WERI-Rb-1 (cell line): Measurements from ENCODE around the gene HOXC13.

Experiments used
- DNase-seq: peaks from one replicate; pipeline ENCODE4 v3.0.0-alpha.2; 2020
- H3K27ac ChIP-seq: fragments of 250-450 bp; sonication (Bioruptor Pico); 2 replicates; pipeline ENCODE4 v1.5.1; 2020; ENCODE audit warnings: mild to moderate bottlenecking, moderate library complexity
- H3K27me3 ChIP-seq: fragments of 250-450 bp; sonication (Bioruptor Pico); 2 replicates; pipeline ENCODE4 v1.5.1; 2021; ENCODE audit warnings: mild to moderate bottlenecking, low read depth, moderate library complexity; ENCODE audit not compliant: insufficient read depth, severe bottlenecking
- H3K36me3 ChIP-seq: fragments of 250-450 bp; sonication (Bioruptor Pico); 2 replicates; pipeline ENCODE4 v1.5.1; 2020; ENCODE audit warnings: mild to moderate bottlenecking, moderate library complexity
- H3K4me3 ChIP-seq: 2 replicates; pipeline ENCODE4 v1.5.1; 2011; ENCODE audit warnings: low read depth, mild to moderate bottlenecking, control low read depth, low read length
- H3K9me3 ChIP-seq: fragments of 250-450 bp; sonication (Bioruptor Pico); 2 replicates; pipeline ENCODE4 v1.5.1; 2021; ENCODE audit warnings: mild to moderate bottlenecking, moderate library complexity; ENCODE audit not compliant: severe bottlenecking
- CTCF ChIP-seq: IDR thresholded peaks from 2 replicates; pipeline ENCODE4 v1.5.1; 2011; ENCODE audit warnings: low read depth, mild to moderate bottlenecking, control low read depth, inconsistent platforms, low read length

The HOXC13 gene

DNA sequence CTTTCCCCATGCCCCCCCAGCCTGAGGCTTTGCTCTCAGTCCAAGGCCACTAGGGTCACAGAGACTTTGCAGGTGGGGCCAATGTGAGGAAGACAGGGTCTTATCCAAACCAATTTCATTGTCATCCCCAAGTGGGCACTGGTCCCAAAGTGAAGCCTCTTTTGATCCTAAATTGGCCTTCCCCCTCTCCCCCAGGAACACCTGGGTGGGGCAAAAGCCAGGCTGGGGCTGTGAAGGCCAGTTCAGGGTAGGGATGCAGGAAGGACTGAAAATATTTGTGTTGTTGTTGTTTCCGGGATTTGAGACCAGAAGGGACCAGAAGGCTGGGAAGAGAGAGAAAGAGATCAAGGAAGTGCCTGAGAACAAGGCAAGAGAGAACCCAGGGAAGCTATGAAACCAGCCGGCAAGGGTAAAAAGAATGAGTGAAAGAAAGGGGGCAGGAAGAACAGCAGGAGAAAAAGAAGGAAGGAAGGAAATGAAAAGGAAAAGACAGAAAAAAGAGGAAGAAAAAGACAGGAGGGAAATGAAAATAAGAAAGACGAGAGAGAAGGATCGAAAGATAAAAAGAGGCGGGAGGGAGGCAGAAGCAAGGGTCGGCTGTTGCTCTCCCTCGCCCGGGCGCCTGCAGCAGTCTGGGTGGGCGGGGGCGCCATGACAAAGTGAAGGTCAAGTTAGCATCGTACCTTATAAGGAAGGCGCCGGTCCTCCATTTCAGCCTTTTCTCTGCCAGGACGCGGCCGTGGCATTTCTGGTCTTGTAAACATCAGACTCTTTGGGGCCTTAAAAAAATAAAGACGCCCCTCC lies 26.9 kb downstream of the HOXC13 start:
- H3K9me3 ChIP-seq = no peaks in the 10 kb centered on the region
- no peak for TF ChIP-seq CTCF
- no peak overlapping the region for H3K4me3 ChIP-seq
- no peak overlapping the region for H3K27ac ChIP-seq
- no peak for DNase-seq
- no peaks in the 10 kb centered on the region for H3K27me3 ChIP-seq
- H3K36me3 ChIP-seq = no peaks in the 10 kb centered on the region

DNA sequence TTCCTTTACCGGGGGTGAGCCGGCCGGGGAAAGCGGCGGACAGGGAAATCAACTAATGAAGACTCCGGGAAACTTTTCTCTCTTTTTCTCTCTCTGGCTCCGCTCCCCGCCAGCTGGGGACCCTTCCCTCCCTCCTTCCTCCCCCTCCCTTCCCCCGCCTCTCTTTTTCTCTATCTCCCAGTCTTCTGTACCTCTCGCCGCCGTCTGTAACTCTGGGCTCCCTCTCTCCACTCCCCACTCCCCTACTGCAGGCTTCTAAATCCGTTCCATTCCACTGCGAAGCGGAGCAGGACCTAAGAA lies 27.4 kb downstream of the HOXC13 start:
- no peak for DNase-seq
- no peak for TF ChIP-seq CTCF
- no peak overlapping the region for H3K27ac ChIP-seq
- H3K27me3 ChIP-seq = no peaks in the 10 kb centered on the region
- no peak overlapping the region for H3K4me3 ChIP-seq
- no peaks in the 10 kb centered on the region for H3K9me3 ChIP-seq
- no peaks in the 10 kb centered on the region for H3K36me3 ChIP-seq

- no peaks in the 10 kb centered on the region for H3K36me3 ChIP-seq
- no peaks in the 10 kb centered on the region for H3K27me3 ChIP-seq
- H3K27ac ChIP-seq = no peak overlapping the region
- no peak for DNase-seq
- H3K9me3 ChIP-seq = no peaks in the 10 kb centered on the region
- no peak for TF ChIP-seq CTCF
- H3K4me3 ChIP-seq = no peak overlapping the region
Observed at GRCh38 chr12:53966385-53967133, 27.9 kb downstream of the HOXC13 start.

DNA sequence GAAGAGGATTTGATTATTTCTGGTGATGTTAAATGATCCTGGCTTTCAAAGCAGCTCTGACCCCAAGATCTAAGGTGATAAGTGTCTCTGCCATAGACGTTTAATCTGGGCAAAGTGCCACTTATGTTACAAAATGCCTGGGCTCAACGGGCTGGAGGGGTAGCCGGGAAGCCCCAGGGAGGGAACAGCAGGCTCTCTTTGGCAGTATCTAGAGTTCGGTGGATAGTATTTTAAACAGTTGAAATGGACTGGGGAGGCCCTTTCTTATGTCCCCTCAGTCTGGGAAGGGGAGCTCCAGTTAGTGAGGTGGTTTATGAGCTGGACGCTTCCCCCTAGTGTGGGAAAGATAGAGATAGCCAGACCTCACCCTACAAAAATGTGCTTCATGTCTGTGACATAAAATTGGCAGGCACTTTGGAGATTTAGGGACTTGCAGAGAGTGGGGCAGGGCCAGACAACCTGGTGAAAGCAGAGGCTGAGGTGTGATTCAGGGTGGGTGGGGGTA lies 28.8 kb downstream of the HOXC13 start:
- Histone ChIP-seq H3K27ac (no peak overlapping the region), H3K4me3 (no peak overlapping the region), H3K9me3 (no peaks in the 10 kb centered on the region), H3K36me3 (no peaks in the 10 kb centered on the region), H3K27me3 (no peaks in the 10 kb centered on the region)
- DNase-seq = no peak
- no peak for TF ChIP-seq CTCF

DNA sequence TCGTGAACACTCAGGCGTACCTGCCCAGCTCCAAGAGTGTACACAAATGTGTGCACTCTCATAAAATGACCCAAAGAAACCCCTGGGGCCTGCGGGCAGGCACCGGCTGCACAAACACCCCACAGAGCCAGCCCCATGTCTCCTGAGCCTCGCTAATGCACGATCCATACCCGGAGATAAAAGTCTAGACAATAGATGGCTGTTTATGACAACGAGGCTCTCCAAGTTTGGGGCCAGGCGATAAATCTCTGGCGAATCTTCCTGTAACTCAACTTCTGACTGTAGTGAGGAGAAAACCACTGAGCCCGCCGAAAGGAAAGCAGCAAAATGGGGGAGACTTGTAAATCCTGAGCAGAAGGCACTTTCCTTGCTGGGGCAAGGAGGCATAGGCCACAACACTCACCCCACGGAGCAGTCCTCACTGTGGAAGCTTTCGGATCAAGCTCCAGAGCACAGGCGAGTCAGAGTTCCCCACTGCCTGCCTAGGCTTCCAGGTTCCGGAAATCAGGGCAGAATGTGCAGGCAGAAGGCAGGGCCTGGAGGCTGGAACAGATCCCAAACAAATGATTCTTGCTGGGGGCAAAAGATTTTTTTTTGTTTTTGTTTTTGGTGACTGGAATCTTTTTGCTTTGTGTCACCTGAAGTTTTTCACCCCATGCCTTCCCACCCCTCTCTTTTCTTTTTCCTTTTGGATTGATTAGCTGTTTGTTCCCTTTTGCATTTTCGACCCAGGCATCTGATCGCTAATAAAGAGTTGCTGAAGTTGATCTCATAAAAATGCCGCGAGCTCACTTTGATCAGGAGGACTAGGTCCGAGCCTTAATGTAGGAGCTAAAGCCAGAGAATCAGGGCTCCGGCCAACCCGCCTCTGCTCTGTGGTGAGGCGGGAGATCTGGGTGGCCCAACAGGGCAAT lies 29.8 kb downstream of the HOXC13 start:
- H3K9me3 ChIP-seq = no peaks in the 10 kb centered on the region
- no peak overlapping the region for H3K4me3 ChIP-seq
- H3K27ac ChIP-seq = no peak overlapping the region
- no peaks in the 10 kb centered on the region for H3K36me3 ChIP-seq
- no peak for TF ChIP-seq CTCF
- H3K27me3 ChIP-seq = no peaks in the 10 kb centered on the region
- no peak for DNase-seq
